Gastroesophageal sphincter (tissue), 3 donors: Measurements from ENCODE around the gene VPS35L.

Experiments
- CTCF ChIP-seq, 4 experiments: fragments of 200-600 bp in 2 of 4; fragments of 450-650 bp in 2 of 4; sonication (generic) in 1 of 4; IDR thresholded peaks; one replicate each; pipeline ENCODE4 v1.5.1; 2017 to 2019; ENCODE audit warnings: antibody characterized with exemption in 4 of 4, mild to moderate bottlenecking in 2 of 4, moderate library complexity in 2 of 4
- EP300 ChIP-seq: sonication (generic); formaldehyde crosslinking; IDR thresholded peaks from one replicate; pipeline ENCODE4 v1.6.1; 2017; ENCODE audit warnings: antibody characterized with exemption, mild to moderate bottlenecking
- POLR2A ChIP-seq, 2 donors: fragments of 450-650 bp; IDR thresholded peaks; one replicate each; pipeline ENCODE4 v1.6.1; 2017; ENCODE audit warnings: antibody characterized with exemption in 2 of 2, mild to moderate bottlenecking in 2 of 2, moderate library complexity in 1 of 2

GRCh38 chr16:19722269-19722952 lies 166.9 kb downstream of the VPS35L start:
- TF ChIP-seq CTCF (IDR thresholded peaks at IDR 0.05) (no peak), POLR2A (IDR thresholded peaks at IDR 0.05) (no peak), EP300 (no peak)
